CD14-positive monocyte (primary cell): ENCODE results near the gene THAP2. TPM values are rescaled to one million over a fixed set of nuclear protein-coding genes. Genes with fewer than 3 reads are reported as not detected.

Experiments
- DNase-seq, 3 donors: peaks; one replicate each; pipeline ENCODE4 v3.0.0-alpha.2; 2011 to 2022
- H2AFZ ChIP-seq: 2 replicates; pipeline ENCODE4 v1.6.0; 2012; ENCODE audit warnings: mild to moderate bottlenecking, low read depth, low read length, inconsistent platforms; ENCODE audit not compliant: insufficient read depth, poor library complexity, severe bottlenecking
- H3K27ac ChIP-seq, 2 donors: 1 replicate in 1 of 2; 2 replicates in 1 of 2; pipeline ENCODE4 v1.5.1; 2012 to 2013; ENCODE audit warnings: low read length in 2 of 2, control low read depth in 1 of 2, inconsistent platforms in 1 of 2, low read depth in 1 of 2, mild to moderate bottlenecking in 1 of 2
- H3K27me3 ChIP-seq, 2 donors: one replicate each; pipeline versions ENCODE4 v1.6.0 to v1.6.1; 2011 to 2013; ENCODE audit warnings: low read length in 2 of 2; ENCODE audit not compliant: control insufficient read depth in 2 of 2, insufficient read depth in 2 of 2
- H3K36me3 ChIP-seq, 2 donors: replicated peaks in 1 of 2; 1 replicate in 1 of 2; 2 replicates in 1 of 2; pipeline versions ENCODE4 v1.5.1 to v1.6.1; 2012 to 2013; ENCODE audit warnings: low read length in 2 of 2, control low read depth in 1 of 2, inconsistent platforms in 1 of 2, mild to moderate bottlenecking in 1 of 2; ENCODE audit not compliant: insufficient read depth in 2 of 2, control insufficient read depth in 1 of 2
- H3K4me1 ChIP-seq, 2 donors: 1 replicate in 1 of 2; 2 replicates in 1 of 2; pipeline versions ENCODE4 v1.5.1 to v1.6.1; 2012 to 2013; ENCODE audit warnings: low read length in 2 of 2, control low read depth in 1 of 2, inconsistent platforms in 1 of 2, mild to moderate bottlenecking in 1 of 2, moderate library complexity in 1 of 2; ENCODE audit not compliant: insufficient read depth in 2 of 2, control insufficient read depth in 1 of 2
- H3K4me2 ChIP-seq: replicated peaks from 2 replicates; pipeline ENCODE3; 2012; ENCODE audit warnings: low read length, moderate library complexity, mild to moderate bottlenecking; ENCODE audit not compliant: poor library complexity, severe bottlenecking; ENCODE audit errors: extremely low read depth
- H3K4me3 ChIP-seq, 3 experiments: fragments of 200-600 bp in 1 of 3; sonication (generic) in 1 of 3; replicated peaks in 1 of 3; 1 replicate in 2 of 3; 2 replicates in 1 of 3; pipeline ENCODE4 v1.5.1; 2011 to 2013; ENCODE audit warnings: low read length in 3 of 3, mild to moderate bottlenecking in 3 of 3, control low read depth in 2 of 3, low read depth in 2 of 3, inconsistent platforms in 1 of 3, moderate library complexity in 1 of 3
- H3K79me2 ChIP-seq: 2 replicates; pipeline ENCODE4 v1.6.0; 2012; ENCODE audit warnings: mild to moderate bottlenecking, control low read depth, inconsistent platforms, low read length, moderate library complexity; ENCODE audit not compliant: insufficient read depth
- H3K9ac ChIP-seq: 2 replicates; pipeline ENCODE4 v1.6.0; 2017; ENCODE audit warnings: low read length, mild to moderate bottlenecking; ENCODE audit not compliant: insufficient read depth, poor library complexity, severe bottlenecking
- H3K9me3 ChIP-seq, 2 donors: replicated peaks in 1 of 2; 1 replicate in 1 of 2; 2 replicates in 1 of 2; pipeline versions ENCODE4 v1.5.1 to v1.6.1; 2012 to 2013; ENCODE audit warnings: low read length in 2 of 2, control low read depth in 1 of 2; ENCODE audit not compliant: control insufficient read depth in 1 of 2, insufficient read depth in 1 of 2
- H4K20me1 ChIP-seq: 2 replicates; pipeline ENCODE4 v1.6.0; 2012; ENCODE audit warnings: mild to moderate bottlenecking, low read length, control low read depth, moderate library complexity; ENCODE audit not compliant: insufficient read depth
- H3K27ac Mint-ChIP-seq, 7 donors: one replicate each; pipeline ENCODE4 v1.8.0; 2020; ENCODE audit warnings: mild to moderate bottlenecking in 7 of 7, mixed read lengths in 7 of 7, moderate library complexity in 6 of 7, inconsistent platforms in 2 of 7
- H3K27me3 Mint-ChIP-seq, 3 donors: one replicate each; pipeline ENCODE4 v1.8.0; 2021 to 2022; ENCODE audit warnings: low read depth in 3 of 3, mild to moderate bottlenecking in 3 of 3, mixed read lengths in 3 of 3, moderate library complexity in 3 of 3, inconsistent platforms in 1 of 3
- H3K36me3 Mint-ChIP-seq, 2 donors: one replicate each; pipeline ENCODE4 v1.8.0; 2020; ENCODE audit warnings: mixed read lengths in 2 of 2, inconsistent platforms in 1 of 2, mild to moderate bottlenecking in 1 of 2
- H3K4me1 Mint-ChIP-seq: one replicate; pipeline ENCODE4 v1.8.0; 2020; ENCODE audit warnings: mild to moderate bottlenecking, mixed read lengths
- H3K4me3 Mint-ChIP-seq, 2 donors: one replicate each; pipeline ENCODE4 v1.8.0; 2020; ENCODE audit warnings: mild to moderate bottlenecking in 2 of 2, mixed read lengths in 2 of 2, moderate library complexity in 1 of 2
- H3K9me3 Mint-ChIP-seq, 7 donors: one replicate each; pipeline ENCODE4 v1.8.0; 2020 to 2022; ENCODE audit warnings: mixed read lengths in 7 of 7, mild to moderate bottlenecking in 6 of 7, moderate library complexity in 6 of 7, inconsistent platforms in 2 of 7
- CTCF ChIP-seq: fragments of 200-600 bp; IDR thresholded peaks from one replicate; pipeline ENCODE4 v1.8.0; 2022; ENCODE audit warnings: antibody characterized with exemption, mild to moderate bottlenecking
- WGBS: methylation state at CpG from one replicate; pipeline ENCODE4 v1.1.5; 2013; ENCODE audit warnings: missing lambda C conversion rate; ENCODE audit not compliant: insufficient coverage; 5-methylcytosine and 5-hydroxymethylcytosine counted together
- intact Hi-C, 2 donors: fragments of 100-400 bp; cut with micrococcal nuclease; formaldehyde crosslinking; loops; one replicate each; pipeline versions ENCODE4 v1.15.0 to v1.15.1; 2023
- polyA plus RNA-seq, 3 donors: library from polyadenylated mRNA; depleted of rRNA in 1 of 3; unstranded in 2 of 3; stranded (reverse) in 1 of 3; fragments of 300-500 nt in 2 of 3; fragments of >200 nt in 1 of 3; fragmentation: Illumina TruSeq in 2 of 3; gene quantifications; 1 replicate in 2 of 3; 2 replicates in 1 of 3; pipeline ENCODE4 v1.2.3, GENCODE V29; 2012 to 2021

THAP2 gene
- polyA plus RNA-seq, 3 donors: 3.5 to 16.3 (median 4.3) TPM

GRCh38 chr12:71688961-71689570 is 25.0 kb downstream of the THAP2 start:
- Mint-ChIP-seq H3K27ac (no peak overlapping the region), H3K4me1 (peaks cover 22% of the 10 kb centered on the region), H3K4me3 (no peak overlapping the region), H3K27me3 (no peaks in the 10 kb centered on the region), H3K9me3 (no peaks in the 10 kb centered on the region), H3K36me3 (peaks cover 13 to 16% of the 10 kb centered on the region in 2 donors)
- no peak for TF ChIP-seq CTCF
- peaks cover 30 to 40% of the 10 kb centered on the region in 2 donors for H3K4me1 ChIP-seq
- H3K4me2 ChIP-seq: no peak overlapping the region
- no peaks in the 10 kb centered on the region for H4K20me1 ChIP-seq
- intact Hi-C loops: loop anchor here (5.0 to 10.0 kb wide), 2 partner anchors 63 to 66 kb away; partner anchors contain the start of gene RAB21 (in 2 of the 2)
- H3K36me3 ChIP-seq: peaks cover 0 to 13% of the 10 kb centered on the region in 2 donors
- no peak overlapping the region for H2AFZ ChIP-seq
- H3K27me3 ChIP-seq: no peaks in the 10 kb centered on the region
- 100% methylated on average over 1 of the region's 5 CpGs for WGBS
- H3K27ac ChIP-seq: no peak overlapping the region
- no peak overlapping the region for H3K4me3 ChIP-seq
- DNase-seq: no peak
- no peaks in the 10 kb centered on the region for H3K9me3 ChIP-seq
- no peak overlapping the region for H3K9ac ChIP-seq
- H3K79me2 ChIP-seq: peaks cover 21% of the 10 kb centered on the region

GRCh38 chr12:71691504-71692129 is 27.5 kb downstream of the THAP2 start:
- H3K36me3 ChIP-seq: peaks cover 2 to 23% of the 10 kb centered on the region in 2 donors
- H3K9me3 Mint-ChIP-seq: no peaks in the 10 kb centered on the region
- no peak overlapping the region for H3K27ac Mint-ChIP-seq
- H3K9me3 ChIP-seq: no peaks in the 10 kb centered on the region
- H3K4me1 ChIP-seq: peaks cover 20 to 21% of the 10 kb centered on the region in 2 donors
- H3K36me3 Mint-ChIP-seq: peaks cover 17 to 18% of the 10 kb centered on the region in 2 donors
- no peak overlapping the region for H3K4me3 Mint-ChIP-seq
- no peaks in the 10 kb centered on the region for H3K27me3 ChIP-seq
- H3K4me2 ChIP-seq: no peak overlapping the region
- TF ChIP-seq CTCF: no peak
- H3K27ac ChIP-seq: no peak overlapping the region
- H2AFZ ChIP-seq: no peak overlapping the region
- no peak overlapping the region for H3K4me3 ChIP-seq
- no peak for DNase-seq
- peaks cover 21% of the 10 kb centered on the region for H3K79me2 ChIP-seq
- H4K20me1 ChIP-seq: no peaks in the 10 kb centered on the region
- H3K9ac ChIP-seq: no peak overlapping the region
- H3K4me1 Mint-ChIP-seq: peaks cover 24% of the 10 kb centered on the region
- no peaks in the 10 kb centered on the region for H3K27me3 Mint-ChIP-seq
- intact Hi-C loops: no loop called here
- no CpG with 5 or more reads among the region's 4 CpGs for WGBS
